ENCODE data around the gene CMTM7.
"Not testable (repeated sequence)": the region's sequence is repeated elsewhere in the genome, so short reads cannot be mapped to it uniquely, and the experiment has no call there.

Gene CMTM7

DNA sequence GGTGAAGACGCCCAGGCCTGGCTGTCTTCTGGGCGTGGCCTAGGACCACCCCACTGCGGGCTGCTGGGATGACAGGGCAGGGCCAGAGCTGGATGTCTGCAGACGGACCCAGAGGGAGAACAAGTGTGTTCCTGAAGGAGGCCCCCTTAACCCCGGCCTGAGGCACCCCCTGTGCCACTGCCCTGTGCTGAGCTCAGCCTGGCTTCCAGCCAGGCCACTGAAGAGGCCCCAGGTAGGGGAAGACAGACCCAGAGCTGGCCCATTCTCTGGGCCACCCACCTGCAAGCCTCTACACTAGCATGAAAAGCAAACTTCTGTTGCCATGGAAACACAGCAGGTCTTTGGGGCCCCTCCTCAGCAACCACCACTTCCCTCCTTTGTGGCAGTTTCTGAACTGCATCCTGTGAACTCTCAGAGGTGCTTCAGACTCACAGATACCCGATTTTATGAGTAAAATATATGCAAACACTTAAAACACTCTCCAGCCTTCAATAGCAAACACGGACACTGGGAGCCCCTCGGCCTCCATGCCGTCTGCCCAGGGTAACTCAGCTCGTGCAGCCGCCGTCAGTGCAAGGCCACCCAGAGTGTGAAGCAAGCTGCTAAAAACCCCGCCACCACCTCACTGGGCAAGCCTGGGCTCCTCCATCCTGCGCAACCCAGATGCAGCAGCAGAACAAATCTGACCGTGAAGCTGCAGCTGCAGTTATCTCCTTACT lies 68.5 kb downstream of the CMTM7 start:
- Histone ChIP-seq H2BK12ac (ENCODE audit: low read length) (no peak overlapping the region), H3K79me2 (ENCODE audit: control insufficient read depth, insufficient read depth, low read length, poor library complexity) (no peaks in the 10 kb centered on the region), H3K4ac (ENCODE audit: low read depth, low read length) (no peak overlapping the region), H2BK5ac (ENCODE audit: low read depth, low read length, poor library complexity) (no peak overlapping the region), H3K18ac (ENCODE audit: low read length) (no peak overlapping the region), H4K91ac (ENCODE audit: low read depth, low read length) (peak overlapping the region; percentile 11), H2AFZ (ENCODE audit: insufficient read depth, low read length, poor library complexity) (no peak overlapping the region), H3K4me3 (ENCODE audit: low read depth, low read length) (no peak overlapping the region), H3K14ac (ENCODE audit: low read length) (no peak overlapping the region), H4K8ac (ENCODE audit: low read depth, low read length) (no peak overlapping the region), H3K27ac (ENCODE audit: low read depth, low read length) (no peak overlapping the region), H3K36me3 (ENCODE audit: control insufficient read depth in 1 of 2, insufficient read depth in 2 of 2, low read length in 2 of 2) (no peaks in the 10 kb centered on the region), H3K9me3 (ENCODE audit: insufficient read depth, low read depth, low read length) (no peaks in the 10 kb centered on the region), H3K9ac (ENCODE audit: low read length) (no peak overlapping the region), H3K4me2 (ENCODE audit: low read length) (no peak overlapping the region), H3K4me1 (ENCODE audit: control insufficient read depth in 1 of 2, insufficient read depth in 2 of 2, low read length in 2 of 2) (peaks cover 4 to 12% of the 10 kb centered on the region in 2 experiments), H2AK5ac (ENCODE audit: low read length) (no peak overlapping the region), H3K79me1 (ENCODE audit: low read length) (no peaks in the 10 kb centered on the region), H3K23ac (ENCODE audit: low read length) (no peak overlapping the region), H2BK120ac (ENCODE audit: insufficient read depth, low read length, poor library complexity) (no peak overlapping the region), H4K12ac (ENCODE audit: low read depth, low read length) (no peak overlapping the region), H3K27me3 (ENCODE audit: insufficient read depth, low read length) (no peaks in the 10 kb centered on the region)
- DNase-seq, result no peak
- no CpG with 5 or more reads among the region's 15 CpGs for WGBS (ENCODE audit: extremely low coverage, insufficient coverage, insufficient read length)

DNA sequence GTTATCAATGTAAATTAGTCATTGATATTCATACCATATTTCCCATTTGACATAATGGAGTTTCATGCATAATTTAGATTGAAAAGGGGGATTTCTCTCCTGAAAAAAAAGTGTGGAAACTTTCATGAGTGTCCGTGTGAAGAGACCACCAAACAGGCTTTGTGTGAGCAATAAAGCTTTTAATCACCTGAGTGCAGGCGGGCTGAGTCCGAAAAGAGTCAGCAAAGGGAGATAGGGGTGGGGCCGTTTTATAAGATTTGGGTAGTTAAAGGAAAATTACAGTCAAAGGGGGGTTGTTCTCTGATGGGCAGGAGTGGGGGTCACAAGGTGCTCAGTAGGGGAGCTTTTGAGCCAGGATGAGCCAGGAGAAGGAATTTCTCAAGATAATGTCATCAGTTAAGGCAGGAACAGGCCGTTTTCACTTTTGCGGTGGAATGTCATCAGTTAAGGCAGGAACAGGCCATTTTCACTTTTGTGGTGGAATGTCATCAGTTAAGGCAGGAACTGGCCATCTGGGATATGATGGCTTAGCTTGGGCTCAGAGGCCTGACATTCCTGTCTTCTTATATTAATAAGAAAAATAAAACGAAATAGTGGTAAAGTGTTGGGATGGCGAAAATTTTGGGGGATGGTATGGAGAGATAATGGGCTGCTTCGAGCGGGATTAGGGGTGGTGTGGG lies 69.3 kb downstream of the CMTM7 start:
- not testable (repeated sequence) for H2BK12ac ChIP-seq (ENCODE audit: low read length); H3K9ac ChIP-seq (ENCODE audit: low read length); H3K4me2 ChIP-seq (ENCODE audit: low read length); H3K4me3 ChIP-seq (ENCODE audit: low read depth, low read length); H3K27ac ChIP-seq (ENCODE audit: low read depth, low read length); H4K12ac ChIP-seq (ENCODE audit: low read depth, low read length); H3K18ac ChIP-seq (ENCODE audit: low read length); H2BK5ac ChIP-seq (ENCODE audit: low read depth, low read length, poor library complexity); H2AFZ ChIP-seq (ENCODE audit: insufficient read depth, low read length, poor library complexity); H2AK5ac ChIP-seq (ENCODE audit: low read length); H3K79me2 ChIP-seq (ENCODE audit: control insufficient read depth, insufficient read depth, low read length, poor library complexity); H3K9me3 ChIP-seq (ENCODE audit: insufficient read depth, low read depth, low read length); H3K23ac ChIP-seq (ENCODE audit: low read length); H2BK120ac ChIP-seq (ENCODE audit: insufficient read depth, low read length, poor library complexity); H3K14ac ChIP-seq (ENCODE audit: low read length); H3K79me1 ChIP-seq (ENCODE audit: low read length); H4K8ac ChIP-seq (ENCODE audit: low read depth, low read length); H3K36me3 ChIP-seq (ENCODE audit: control insufficient read depth in 1 of 2, insufficient read depth in 2 of 2, low read length in 2 of 2); H3K4ac ChIP-seq (ENCODE audit: low read depth, low read length); H3K27me3 ChIP-seq (ENCODE audit: insufficient read depth, low read length); H4K91ac ChIP-seq (ENCODE audit: low read depth, low read length)
- H3K4me1 ChIP-seq (ENCODE audit: control insufficient read depth in 1 of 2, insufficient read depth in 2 of 2, low read length in 2 of 2), result peaks cover 4 to 12% of the 10 kb centered on the region in 2 experiments
- peak in 1 of 2 donors; percentile 57 for DNase-seq
- 100% methylated on average over 3 of the region's 10 CpGs for WGBS (ENCODE audit: extremely low coverage, insufficient coverage, insufficient read length)

DNA sequence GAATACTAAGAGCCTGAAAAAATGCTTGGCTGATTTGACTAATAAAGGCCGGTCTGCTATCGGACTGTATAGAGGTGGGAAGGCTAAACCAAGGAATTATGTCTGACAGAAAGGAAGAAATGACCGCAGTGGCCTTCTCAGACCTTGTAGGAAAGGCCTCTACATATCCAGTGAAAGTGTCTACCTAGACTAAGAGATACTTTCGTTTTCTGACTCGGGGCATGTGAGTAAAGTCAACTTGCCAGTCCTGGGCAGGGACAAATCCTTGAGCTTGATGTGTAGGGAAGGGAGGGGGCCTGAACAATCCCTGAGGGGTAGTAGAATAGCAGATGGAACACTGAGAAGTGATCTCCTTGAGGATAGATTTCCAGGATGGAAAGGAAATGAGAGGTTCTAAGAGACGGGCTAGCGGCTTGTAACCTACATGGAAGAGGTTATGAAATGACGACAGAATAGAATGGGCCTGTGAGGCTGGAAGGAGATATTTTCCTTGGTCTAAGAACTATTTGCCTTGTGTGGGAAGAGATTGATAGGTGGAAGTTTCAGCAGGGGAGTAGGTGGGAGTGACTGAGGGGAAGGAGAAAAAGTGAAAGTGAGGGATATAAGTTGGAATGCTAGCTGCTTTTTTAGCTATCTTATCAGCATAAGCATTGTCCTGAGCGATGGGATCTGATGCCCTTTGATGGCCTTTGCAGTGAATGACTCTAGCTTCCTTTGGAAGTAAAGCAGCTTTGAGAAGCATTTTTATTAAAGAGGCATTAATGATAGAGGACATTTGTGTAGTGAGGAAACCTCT lies 70.7 kb downstream of the CMTM7 start:
- H3K27me3 ChIP-seq (ENCODE audit: insufficient read depth, low read length); H4K12ac ChIP-seq (ENCODE audit: low read depth, low read length); H3K4me3 ChIP-seq (ENCODE audit: low read depth, low read length); H3K18ac ChIP-seq (ENCODE audit: low read length); H2BK5ac ChIP-seq (ENCODE audit: low read depth, low read length, poor library complexity); H3K79me1 ChIP-seq (ENCODE audit: low read length); H2AFZ ChIP-seq (ENCODE audit: insufficient read depth, low read length, poor library complexity); H3K4me2 ChIP-seq (ENCODE audit: low read length); DNase-seq; H4K8ac ChIP-seq (ENCODE audit: low read depth, low read length); H3K36me3 ChIP-seq (ENCODE audit: control insufficient read depth in 1 of 2, insufficient read depth in 2 of 2, low read length in 2 of 2); H3K23ac ChIP-seq (ENCODE audit: low read length); H3K14ac ChIP-seq (ENCODE audit: low read length); H3K9ac ChIP-seq (ENCODE audit: low read length); H3K4ac ChIP-seq (ENCODE audit: low read depth, low read length); H3K9me3 ChIP-seq (ENCODE audit: insufficient read depth, low read depth, low read length); H2BK120ac ChIP-seq (ENCODE audit: insufficient read depth, low read length, poor library complexity); H4K91ac ChIP-seq (ENCODE audit: low read depth, low read length); H3K79me2 ChIP-seq (ENCODE audit: control insufficient read depth, insufficient read depth, low read length, poor library complexity); H2AK5ac ChIP-seq (ENCODE audit: low read length); H2BK12ac ChIP-seq (ENCODE audit: low read length): not testable (repeated sequence)
- WGBS (ENCODE audit: extremely low coverage, insufficient coverage, insufficient read length), result no CpG with 5 or more reads among the region's 9 CpGs
- H3K27ac ChIP-seq (ENCODE audit: low read depth, low read length), result peak overlapping the region; percentile 49
- H3K4me1 ChIP-seq (ENCODE audit: control insufficient read depth in 1 of 2, insufficient read depth in 2 of 2, low read length in 2 of 2), result peaks cover 6 to 12% of the 10 kb centered on the region in 2 experiments

DNA sequence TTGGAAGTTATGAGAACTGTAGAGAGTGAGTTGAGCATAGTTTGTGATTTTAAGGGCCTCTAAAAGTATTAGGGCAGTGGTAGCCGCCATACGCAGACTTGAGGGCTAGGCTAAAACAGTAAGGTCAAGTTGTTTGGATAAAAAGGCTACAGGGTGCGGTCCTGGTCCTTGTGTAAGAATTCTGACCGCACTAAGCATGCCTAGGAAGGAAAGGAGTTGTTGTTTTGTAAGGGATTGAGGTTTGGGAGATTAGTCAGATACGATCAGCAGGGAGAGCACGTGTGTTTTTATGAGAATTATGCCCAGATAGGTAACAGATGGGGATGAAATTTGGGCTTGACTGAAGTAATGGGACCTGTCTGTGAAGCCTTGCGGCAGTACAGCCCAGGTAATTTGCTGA lies 71.8 kb downstream of the CMTM7 start:
- H3K9ac ChIP-seq (ENCODE audit: low read length); H2AK5ac ChIP-seq (ENCODE audit: low read length); H3K23ac ChIP-seq (ENCODE audit: low read length); H4K91ac ChIP-seq (ENCODE audit: low read depth, low read length); H3K18ac ChIP-seq (ENCODE audit: low read length); H3K4me3 ChIP-seq (ENCODE audit: low read depth, low read length); H3K27me3 ChIP-seq (ENCODE audit: insufficient read depth, low read length); H2BK120ac ChIP-seq (ENCODE audit: insufficient read depth, low read length, poor library complexity); H3K4me1 ChIP-seq (ENCODE audit: control insufficient read depth in 1 of 2, insufficient read depth in 2 of 2, low read length in 2 of 2); H2AFZ ChIP-seq (ENCODE audit: insufficient read depth, low read length, poor library complexity); H3K4me2 ChIP-seq (ENCODE audit: low read length); H2BK12ac ChIP-seq (ENCODE audit: low read length); H3K36me3 ChIP-seq (ENCODE audit: control insufficient read depth in 1 of 2, insufficient read depth in 2 of 2, low read length in 2 of 2); H3K14ac ChIP-seq (ENCODE audit: low read length); H4K8ac ChIP-seq (ENCODE audit: low read depth, low read length); H3K79me1 ChIP-seq (ENCODE audit: low read length); H2BK5ac ChIP-seq (ENCODE audit: low read depth, low read length, poor library complexity); H3K4ac ChIP-seq (ENCODE audit: low read depth, low read length); H3K27ac ChIP-seq (ENCODE audit: low read depth, low read length); H3K9me3 ChIP-seq (ENCODE audit: insufficient read depth, low read depth, low read length); H4K12ac ChIP-seq (ENCODE audit: low read depth, low read length); DNase-seq; H3K79me2 ChIP-seq (ENCODE audit: control insufficient read depth, insufficient read depth, low read length, poor library complexity): not testable (repeated sequence)
- no CpG with 5 or more reads among the region's 7 CpGs for WGBS (ENCODE audit: extremely low coverage, insufficient coverage, insufficient read length)

Data from trophoblast cell (in vitro differentiated cells and primary cell).